GM19467 (cell line): ENCODE measurements around the gene TBC1D9.
A peak's percentile ranks its signal among the peaks of the same experiment; 100 is the strongest.
"Not testable (repeated sequence)": the region's sequence is repeated elsewhere in the genome, so short reads cannot be mapped to it uniquely, and the experiment has no call there.

Experiments used
- ATAC-seq: cut with Tn5 transposase; IDR thresholded peaks from one replicate; pipeline ENCODE4 v1.9.1; 2021; ENCODE audit warnings: mild to moderate bottlenecking, moderate library complexity; ENCODE audit not compliant: unreplicated experiment

Gene TBC1D9

GRCh38 chr4:140756319-140757231, at the start of gene TBC1D9:
TSS of gene TBC1D9 (minus strand) at chr4:140756385. CDS start at chr4:140756045, 340 bp downstream.
- ATAC-seq = peak; percentile 31

- no peak for ATAC-seq
Measured at GRCh38 chr4:140805293-140805692, 49.1 kb upstream of the TBC1D9 start.

GRCh38 chr4:140802591-140802990, 46.4 kb upstream of the TBC1D9 start:
- ATAC-seq = no peak

GRCh38 chr4:140800666-140801065, 44.5 kb upstream of the TBC1D9 start:
- no peak for ATAC-seq

- ATAC-seq = no peak
Measured at GRCh38 chr4:140799686-140800225, 43.6 kb upstream of the TBC1D9 start.

GRCh38 chr4:140793291-140793690, 37.1 kb upstream of the TBC1D9 start:
- no peak for ATAC-seq

- ATAC-seq = peak; percentile 88
Measured at GRCh38 chr4:140790765-140791164, 34.6 kb upstream of the TBC1D9 start.

GRCh38 chr4:140790171-140790570, 34.0 kb upstream of the TBC1D9 start:
- ATAC-seq = peak; percentile 24

- peak; percentile 43 for ATAC-seq
Measured at GRCh38 chr4:140789759-140790158, 33.6 kb upstream of the TBC1D9 start.

GRCh38 chr4:140782787-140783186, 26.6 kb upstream of the TBC1D9 start:
- not testable (repeated sequence) for ATAC-seq

- no peak for ATAC-seq
Measured at GRCh38 chr4:140781596-140781995, 25.4 kb upstream of the TBC1D9 start.

GRCh38 chr4:140777894-140778293, 21.7 kb upstream of the TBC1D9 start:
- ATAC-seq = no peak

- ATAC-seq = no peak
Measured at GRCh38 chr4:140777386-140777785, 21.2 kb upstream of the TBC1D9 start.

- no peak for ATAC-seq
Measured at GRCh38 chr4:140776556-140776955, 20.4 kb upstream of the TBC1D9 start.

GRCh38 chr4:140774956-140775355, 18.8 kb upstream of the TBC1D9 start:
- no peak for ATAC-seq

GRCh38 chr4:140774510-140774909, 18.3 kb upstream of the TBC1D9 start:
- no peak for ATAC-seq

- no peak for ATAC-seq
Measured at GRCh38 chr4:140769209-140769608, 13.0 kb upstream of the TBC1D9 start.

GRCh38 chr4:140764785-140765392, 8.7 kb upstream of the TBC1D9 start:
- ATAC-seq = no peak

- no peak for ATAC-seq
Measured at GRCh38 chr4:140762202-140762601, 6.0 kb upstream of the TBC1D9 start.

GRCh38 chr4:140757232-140757630, 1.0 kb upstream of the TBC1D9 start:
- ATAC-seq = no peak

GRCh38 chr4:140755774-140756318, 339 bp downstream of the TBC1D9 start:
- ATAC-seq = peak; percentile 47
